Measurements from ENCODE around the gene FXYD7. TPM values are rescaled to one million over a fixed set of nuclear protein-coding genes. Genes with fewer than 3 reads are reported as not detected.
"Not testable (repeated sequence)": the region's sequence is repeated elsewhere in the genome, so short reads cannot be mapped to it uniquely, and the experiment has no call there.

The FXYD7 gene
- polyA plus RNA-seq, 1 donor from 2014 or later, result 4.2 TPM

- H3K27ac Mint-ChIP-seq, H3K36me3 Mint-ChIP-seq, H3K27me3 Mint-ChIP-seq, H3K4me1 Mint-ChIP-seq, H3K9me3 Mint-ChIP-seq, H3K4me3 Mint-ChIP-seq: not testable (repeated sequence)
Measured at GRCh38 chr19:35129724-35130274, 13.3 kb upstream of the FXYD7 start.

GRCh38 chr19:35130761-35131720, 12.0 kb upstream of the FXYD7 start:
- Mint-ChIP-seq H3K4me1 (peaks cover 0 to 5% (median 3%) of the 10 kb centered on the region in 3 donors), H3K27me3 (no peaks in the 10 kb centered on the region), H3K27ac (no peak overlapping the region), H3K36me3 (no peaks in the 10 kb centered on the region), H3K9me3 (peaks cover 0 to 4% (median 0%) of the 10 kb centered on the region in 3 donors), H3K4me3 (no peak overlapping the region)

- Mint-ChIP-seq H3K36me3 (no peaks in the 10 kb centered on the region), H3K9me3 (peaks cover 0 to 4% (median 0%) of the 10 kb centered on the region in 3 donors), H3K27ac (no peak overlapping the region), H3K4me3 (no peak overlapping the region), H3K4me1 (peaks cover 3 to 8% (median 6%) of the 10 kb centered on the region in 3 donors), H3K27me3 (no peaks in the 10 kb centered on the region)
Measured at GRCh38 chr19:35132254-35132653, 10.8 kb upstream of the FXYD7 start.

- no peaks in the 10 kb centered on the region for H3K36me3 Mint-ChIP-seq
- no peak overlapping the region for H3K4me3 Mint-ChIP-seq
- H3K27me3 Mint-ChIP-seq, result no peaks in the 10 kb centered on the region
- peaks cover 6 to 16% (median 6%) of the 10 kb centered on the region in 3 donors for H3K4me1 Mint-ChIP-seq
- H3K27ac Mint-ChIP-seq, result no peak overlapping the region
- peaks cover 0 to 4% (median 0%) of the 10 kb centered on the region in 3 donors for H3K9me3 Mint-ChIP-seq
Measured at GRCh38 chr19:35133826-35134225, 9.2 kb upstream of the FXYD7 start.

- Mint-ChIP-seq H3K27me3 (no peaks in the 10 kb centered on the region), H3K27ac (no peak within 1 kb of the TSS), H3K36me3 (no peaks in the 10 kb centered on the region), H3K4me1 (peaks cover 6 to 16% (median 6%) of the 10 kb centered on the region in 3 donors), H3K9me3 (peaks cover 0 to 4% (median 0%) of the 10 kb centered on the region in 3 donors), H3K4me3 (peak within 1 kb of the TSS in 2 of 4 donors; percentile 12 to 75)
Measured at GRCh38 chr19:35134601-35135242, 8.3 kb upstream of the FXYD7 start, which contains the start of gene LGI4. LGI4 (minus strand) TSS chr19:35135059; CDS start chr19:35134680, 379 bp downstream.

- Mint-ChIP-seq H3K9me3 (peaks cover 0 to 4% (median 0%) of the 10 kb centered on the region in 3 donors), H3K36me3 (no peaks in the 10 kb centered on the region), H3K27ac (no peak overlapping the region), H3K4me1 (peaks cover 6 to 16% (median 6%) of the 10 kb centered on the region in 3 donors), H3K4me3 (peak overlapping the region in 1 of 4 donors; percentile 12), H3K27me3 (no peaks in the 10 kb centered on the region)
Measured at GRCh38 chr19:35135389-35135909, 7.6 kb upstream of the FXYD7 start.

GRCh38 chr19:35136231-35136630, 6.8 kb upstream of the FXYD7 start:
- no peak overlapping the region for H3K27ac Mint-ChIP-seq

GRCh38 chr19:35136977-35137702, 5.9 kb upstream of the FXYD7 start:
- Mint-ChIP-seq H3K4me1 (peaks cover 14 to 27% (median 20%) of the 10 kb centered on the region in 3 donors), H3K36me3 (peaks cover 1% of the 10 kb centered on the region), H3K9me3 (peaks cover 0 to 4% (median 0%) of the 10 kb centered on the region in 3 donors), H3K27me3 (no peaks in the 10 kb centered on the region), H3K4me3 (no peak overlapping the region), H3K27ac (peak overlapping the region in 1 of 3 donors; percentile 63)

More at GRCh38 chr19:35136231-35136630, 6.8 kb upstream of the FXYD7 start:
- Mint-ChIP-seq H3K36me3 (no peaks in the 10 kb centered on the region), H3K27me3 (no peaks in the 10 kb centered on the region), H3K4me3 (no peak overlapping the region), H3K4me1 (peaks cover 6 to 20% (median 12%) of the 10 kb centered on the region in 3 donors), H3K9me3 (peaks cover 0 to 4% (median 0%) of the 10 kb centered on the region in 3 donors)

- peaks cover 1% of the 10 kb centered on the region for H3K36me3 Mint-ChIP-seq
- H3K4me3 Mint-ChIP-seq, result peak within 1 kb of the TSS in 1 of 4 donors; percentile 58
- peaks cover 15 to 27% (median 22%) of the 10 kb centered on the region in 3 donors for H3K4me1 Mint-ChIP-seq
- no peaks in the 10 kb centered on the region for H3K9me3 Mint-ChIP-seq
- H3K27ac Mint-ChIP-seq, result peak within 1 kb of the TSS in 2 of 3 donors; percentile 19 to 66
- no peaks in the 10 kb centered on the region for H3K27me3 Mint-ChIP-seq
Measured at GRCh38 chr19:35138305-35138892, 4.7 kb upstream of the FXYD7 start, which contains the start of gene FXYD1. FXYD1 (plus strand) TSS chr19:35138824; CDS start chr19:35140080, 1,256 bp downstream.

GRCh38 chr19:35140207-35140961, 2.7 kb upstream of the FXYD7 start:
- Mint-ChIP-seq H3K9me3 (no peaks in the 10 kb centered on the region), H3K36me3 (peaks cover 1% of the 10 kb centered on the region), H3K4me1 (peaks cover 21 to 31% (median 26%) of the 10 kb centered on the region in 3 donors), H3K27ac (peak overlapping the region in 2 of 3 donors; percentile 16 to 86), H3K4me3 (peak overlapping the region in 1 of 4 donors; percentile 92), H3K27me3 (no peaks in the 10 kb centered on the region)

GRCh38 chr19:35140962-35141836, 1.9 kb upstream of the FXYD7 start:
- peaks cover 1% of the 10 kb centered on the region for H3K36me3 Mint-ChIP-seq
- no peaks in the 10 kb centered on the region for H3K27me3 Mint-ChIP-seq
- peak overlapping the region; percentile 86 to 93 (median 92) for H3K27ac Mint-ChIP-seq
- H3K9me3 Mint-ChIP-seq, result no peaks in the 10 kb centered on the region
- peaks cover 21 to 28% (median 26%) of the 10 kb centered on the region in 3 donors for H3K4me1 Mint-ChIP-seq
- peak overlapping the region; percentile 81 to 95 (median 92) for H3K4me3 Mint-ChIP-seq

GRCh38 chr19:35141837-35142605, 1.0 kb upstream of the FXYD7 start:
- no peaks in the 10 kb centered on the region for H3K9me3 Mint-ChIP-seq
- peak overlapping the region; percentile 74 to 93 (median 92) for H3K27ac Mint-ChIP-seq
- H3K4me1 Mint-ChIP-seq, result peaks cover 24 to 27% (median 26%) of the 10 kb centered on the region in 3 donors
- peaks cover 1% of the 10 kb centered on the region for H3K36me3 Mint-ChIP-seq
- H3K4me3 Mint-ChIP-seq, result peak overlapping the region; percentile 81 to 95 (median 92)
- no peaks in the 10 kb centered on the region for H3K27me3 Mint-ChIP-seq
